Ishikawa (cell line): ENCODE measurements around the gene ATMIN.

Experiments
- CEBPB ChIP-seq: IDR thresholded peaks from 2 replicates; pipeline ENCODE4 v1.6.1; 2012
- CREB1 ChIP-seq: IDR thresholded peaks from 2 replicates; pipeline ENCODE4 v1.6.1; 2012; ENCODE audit warnings: low read depth
- EGR1 ChIP-seq: IDR thresholded peaks from 2 replicates; pipeline ENCODE4 v1.6.1; 2012
- EP300 ChIP-seq: IDR thresholded peaks from 2 replicates; pipeline ENCODE4 v1.6.1; 2012; ENCODE audit warnings: borderline replicate concordance
- FOXM1 ChIP-seq: IDR thresholded peaks from 2 replicates; pipeline ENCODE4 v1.6.1; 2012; ENCODE audit warnings: low read depth, borderline replicate concordance
- MAX ChIP-seq: IDR thresholded peaks from 2 replicates; pipeline ENCODE4 v1.6.1; 2012
- NFIC ChIP-seq: IDR thresholded peaks from 2 replicates; pipeline ENCODE4 v1.6.1; 2012
- RAD21 ChIP-seq: IDR thresholded peaks from 2 replicates; pipeline ENCODE4 v1.6.1; 2012; ENCODE audit warnings: low read depth
- REST ChIP-seq: IDR thresholded peaks from 2 replicates; pipeline ENCODE4 v1.6.1; 2012; ENCODE audit warnings: low read depth, mild to moderate bottlenecking
- TAF1 ChIP-seq: IDR thresholded peaks from 2 replicates; pipeline ENCODE4 v1.6.1; 2012; ENCODE audit warnings: low read depth, mild to moderate bottlenecking
- TCF12 ChIP-seq: IDR thresholded peaks from 2 replicates; pipeline ENCODE4 v1.6.1; 2012; ENCODE audit warnings: low read depth
- TEAD4 ChIP-seq: IDR thresholded peaks from 2 replicates; pipeline ENCODE4 v1.6.1; 2012
- USF1 ChIP-seq: IDR thresholded peaks from 2 replicates; pipeline ENCODE4 v1.6.1; 2012
- YY1 ChIP-seq: IDR thresholded peaks from 2 replicates; pipeline ENCODE4 v1.6.1; 2012; ENCODE audit warnings: low read depth
- ZBTB7A ChIP-seq: IDR thresholded peaks from 2 replicates; pipeline ENCODE4 v1.6.1; 2012; ENCODE audit warnings: low read depth

Gene ATMIN

GRCh38 chr16:81081014-81081413 is 45.4 kb downstream of the ATMIN start:
- TF ChIP-seq MAX: no peak
- no peak for TF ChIP-seq TEAD4
- TF ChIP-seq ZBTB7A: no peak
- no peak for TF ChIP-seq REST

GRCh38 chr16:81088836-81089235 is 53.2 kb downstream of the ATMIN start:
- TF ChIP-seq TAF1 (no peak), MAX (no peak), TCF12 (no peak), USF1 (no peak), NFIC (no peak), EGR1 (no peak)

GRCh38 chr16:81094771-81095251 is 59.2 kb downstream of the ATMIN start:
- no peak for TF ChIP-seq EGR1
- TF ChIP-seq REST: no peak
- TF ChIP-seq TEAD4: no peak
- no peak for TF ChIP-seq TCF12
- no peak for TF ChIP-seq NFIC
- no peak for TF ChIP-seq TAF1
- no peak for TF ChIP-seq CREB1
- TF ChIP-seq EP300: no peak
- TF ChIP-seq YY1: no peak
- no peak for TF ChIP-seq USF1
- TF ChIP-seq FOXM1: no peak
- TF ChIP-seq CEBPB: no peak
- no peak for TF ChIP-seq MAX
- no peak for TF ChIP-seq RAD21
- no peak for TF ChIP-seq ZBTB7A

GRCh38 chr16:81095653-81095952 is 60.0 kb downstream of the ATMIN start:
- no peak for TF ChIP-seq CEBPB
- no peak for TF ChIP-seq NFIC
- TF ChIP-seq CREB1: no peak
- no peak for TF ChIP-seq YY1
- no peak for TF ChIP-seq EP300
- TF ChIP-seq REST: no peak
- no peak for TF ChIP-seq TCF12
- TF ChIP-seq EGR1: no peak
- TF ChIP-seq TEAD4: no peak
- no peak for TF ChIP-seq RAD21
- no peak for TF ChIP-seq MAX
- TF ChIP-seq ZBTB7A: no peak
- TF ChIP-seq TAF1: no peak; the same call in 1 of the 2 replicates
- no peak for TF ChIP-seq USF1
- TF ChIP-seq FOXM1: no peak
